HCT116 (cell line): ENCODE results near the gene MEGF8. TPM values are rescaled to one million over a fixed set of nuclear protein-coding genes. Genes with fewer than 3 reads are reported as not detected.

Experiments
- ATAC-seq: fragments of 200-7000 bp; cut with Tn5 transposase; 2 replicates; pipeline ENCODE4 v1.9.1; 2020; ENCODE audit warnings: mild to moderate bottlenecking, moderate library complexity
- BruUV-seq: library from RNA; stranded (reverse); fragments of 400-500 nt; replicated peaks from 2 replicates; lab custom pipeline; 2021; lab: Mats Ljungman, UMichigan
- CTCF ChIA-PET: fragments of 300-600 bp; sonication (Branson Sonifier 250); formaldehyde crosslinking; loops from one replicate; lab custom pipeline; 2021; ENCODE audit warnings: antibody characterized with exemption; lab: Charles Lee
- POLR2A ChIA-PET: fragments of 300-600, 350-600 bp; sonication (Branson Sonifier 250); formaldehyde crosslinking; loops from one replicate; lab custom pipeline; 2021; ENCODE audit warnings: antibody characterized with exemption; lab: Charles Lee
- RAD21 ChIA-PET, 2 experiments: fragments of 300-600 bp; sonication (Branson Sonifier 250); formaldehyde crosslinking; loops; one replicate each; lab custom pipeline; 2023; ENCODE audit warnings: low total read pairs in 2 of 2; ENCODE audit not compliant: uncharacterized antibody in 2 of 2, unreplicated experiment in 2 of 2, low non-redundant PET in 1 of 2; lab: Charles Lee
- DNase-seq: peaks from one replicate; pipeline ENCODE4 v3.0.0-alpha.2; 2010; ENCODE audit warnings: low read depth, low spot score
- H2AFZ ChIP-seq: fragments of 200-600 bp; shearing (Covaris generic), sonication (generic); 2 replicates; pipeline ENCODE4 v1.6.1; 2017; ENCODE audit warnings: low read depth, mixed run types, mixed read lengths, antibody characterized with exemption, low read length; ENCODE audit not compliant: poor library complexity, severe bottlenecking
- H3K27ac ChIP-seq: 2 replicates; pipeline ENCODE4 v1.5.1; 2012; ENCODE audit warnings: low read depth, low read length
- H3K27me3 ChIP-seq: fragments of 200-600 bp; sonication (generic); 2 replicates; pipeline ENCODE4 v1.6.1; 2016; ENCODE audit warnings: mixed run types, low read length, mixed read lengths; ENCODE audit not compliant: insufficient read depth
- H3K36me3 ChIP-seq, 2 experiments: fragments of 200-500 bp in 1 of 2; fragments of 200-600 bp in 1 of 2; sonication (Bioruptor generic) in 1 of 2; sonication (generic) in 1 of 2; 2 replicates each; pipeline versions ENCODE4 v1.5.1 to v1.6.1; 2014 to 2016; ENCODE audit warnings: low read length in 2 of 2, inconsistent platforms in 1 of 2, mixed read lengths in 1 of 2, mixed run types in 1 of 2; ENCODE audit not compliant: insufficient read depth in 2 of 2, control insufficient read depth in 1 of 2
- H3K4me1 ChIP-seq, 2 experiments: fragments of 200-600 bp in 1 of 2; sonication (generic) in 1 of 2; 2 replicates each; pipeline versions ENCODE4 v1.5.1 to v1.6.1; 2012 to 2017; ENCODE audit warnings: low read length in 2 of 2, inconsistent platforms in 1 of 2, mild to moderate bottlenecking in 1 of 2, mixed read lengths in 1 of 2, mixed run types in 1 of 2, moderate library complexity in 1 of 2; ENCODE audit not compliant: insufficient read depth in 2 of 2, control insufficient read depth in 1 of 2
- H3K4me2 ChIP-seq: fragments of 200-600 bp; sonication (generic); 2 replicates; pipeline ENCODE4 v1.6.1; 2017; ENCODE audit warnings: mixed run types, low read length, mixed read lengths
- H3K4me3 ChIP-seq, 2 experiments: fragments of 200-600 bp in 1 of 2; sonication (generic) in 1 of 2; replicated peaks in 1 of 2; 2 replicates each; pipeline ENCODE4 v1.5.1; 2011 to 2016; ENCODE audit warnings: low read length in 2 of 2, control low read depth in 1 of 2, low read depth in 1 of 2, mild to moderate bottlenecking in 1 of 2, mixed read lengths in 1 of 2, mixed run types in 1 of 2
- H3K79me2 ChIP-seq: fragments of 200-600 bp; sonication (generic); 2 replicates; pipeline ENCODE4 v1.6.1; 2017; ENCODE audit warnings: mild to moderate bottlenecking, mixed run types, low read length, moderate library complexity, mixed read lengths; ENCODE audit not compliant: insufficient read depth
- H3K9ac ChIP-seq: fragments of 200-600 bp; sonication (generic); 2 replicates; pipeline ENCODE4 v1.6.1; 2016; ENCODE audit warnings: low read length, mixed read lengths
- H3K9me2 ChIP-seq: fragments of 200-600 bp; sonication (generic), shearing (Covaris generic); 2 replicates; pipeline ENCODE4 v1.6.1; 2017; ENCODE audit warnings: mixed run types, mild to moderate bottlenecking, moderate library complexity; ENCODE audit not compliant: insufficient read depth
- H3K9me3 ChIP-seq, 2 experiments: fragments of 200-500 bp in 1 of 2; fragments of 200-600 bp in 1 of 2; sonication (Bioruptor generic) in 1 of 2; sonication (generic) in 1 of 2; 2 replicates each; pipeline ENCODE4 v1.6.1; 2014 to 2017; ENCODE audit warnings: low read length in 2 of 2, mixed read lengths in 2 of 2, inconsistent platforms in 1 of 2, low read depth in 1 of 2, mild to moderate bottlenecking in 1 of 2, mixed run types in 1 of 2, moderate library complexity in 1 of 2; ENCODE audit not compliant: control insufficient read depth in 1 of 2, insufficient read depth in 1 of 2
- H4K20me1 ChIP-seq: fragments of 200-600 bp; sonication (generic), shearing (Covaris generic); 2 replicates; pipeline ENCODE4 v1.6.1; 2017; ENCODE audit warnings: mixed run types, mild to moderate bottlenecking, moderate library complexity; ENCODE audit not compliant: insufficient read depth
- ATF3 ChIP-seq: IDR thresholded peaks from 2 replicates; pipeline ENCODE4 v1.6.1; 2012
- CEBPB ChIP-seq: IDR thresholded peaks from 2 replicates; pipeline ENCODE4 v1.6.1; 2012; ENCODE audit warnings: low read depth
- ELF1 ChIP-seq: IDR thresholded peaks from 2 replicates; pipeline ENCODE4 v1.6.1; 2012; ENCODE audit warnings: low read depth, borderline replicate concordance
- EZH2phosphoT487 ChIP-seq: fragments of 200-600 bp; IDR thresholded peaks from 2 replicates; pipeline ENCODE4 v1.6.1; 2018; ENCODE audit warnings: antibody characterized with exemption, borderline replicate concordance
- FOSL1 ChIP-seq: IDR thresholded peaks from 2 replicates; pipeline ENCODE4 v1.6.1; 2012; ENCODE audit warnings: low read depth
- JUND ChIP-seq: IDR thresholded peaks from 2 replicates; pipeline ENCODE4 v1.6.1; 2012
- POLR2A ChIP-seq: IDR thresholded peaks from 2 replicates; pipeline ENCODE4 v1.7.0; 2011; ENCODE audit warnings: borderline replicate concordance; ENCODE audit not compliant: insufficient read depth, insufficient read length; ENCODE audit errors: extremely low read depth
- POLR2AphosphoS5 ChIP-seq: IDR thresholded peaks from 2 replicates; pipeline ENCODE4 v1.6.1; 2011; ENCODE audit warnings: mild to moderate bottlenecking, low read depth, low read length, moderate library complexity
- TCF7L2 ChIP-seq: IDR thresholded peaks from 2 replicates; pipeline ENCODE4 v1.7.0; 2011; ENCODE audit warnings: borderline replicate concordance, inconsistent platforms; ENCODE audit not compliant: insufficient read depth, insufficient read length; ENCODE audit errors: extremely low read depth
- ZFX ChIP-seq: fragments of 450-650 bp; IDR thresholded peaks from 2 replicates; pipeline ENCODE4 v1.6.1; 2017
- intact Hi-C: fragments of 100-400 bp; cut with micrococcal nuclease; formaldehyde crosslinking; loops from 2 replicates; pipeline ENCODE4 v1.10.0; 2022
- total RNA-seq: library from RNA; stranded (reverse); gene quantifications from one replicate; pipeline ENCODE4 v1.2.1, GENCODE V29; 2021; ENCODE audit not compliant: unreplicated experiment
- TF ChIP-seq, protein P1 (sequence below): IDR thresholded peaks from 2 replicates; pipeline ENCODE4 v1.6.1; 2011; ENCODE audit warnings: mild to moderate bottlenecking, low read length, moderate library complexity; ENCODE audit not compliant: insufficient replicate concordance; ENCODE audit errors: extremely low read depth

Gene MEGF8
- total RNA-seq, 1 experiment from 2014 or later = 24.0 TPM

- Histone ChIP-seq H3K27me3 (no peaks in the 10 kb centered on the region), H3K9ac (peak overlapping the region; percentile 11; the same call in 1 of the 2 replicates), H3K27ac (peak overlapping the region; percentile 24; the same call in 1 of the 2 replicates), H3K9me2 (no peaks in the 10 kb centered on the region), H3K4me1 (peaks cover 29 to 53% of the 10 kb centered on the region in 2 experiments), H3K36me3 (peaks cover 9 to 21% of the 10 kb centered on the region in 2 experiments), H3K4me2 (peak overlapping the region; percentile 94; the same call in 1 of the 2 replicates), H4K20me1 (no peaks in the 10 kb centered on the region), H3K4me3 (no peak overlapping the region), H3K79me2 (peaks cover 18% of the 10 kb centered on the region; the same call in 1 of the 2 replicates), H3K9me3 (no peaks in the 10 kb centered on the region), H2AFZ (no peak overlapping the region)
- BruUV-seq = no TSS peak
- intact Hi-C loops = no loop called here
- RAD21 ChIA-PET = no interaction called here
- no peak for TF ChIP-seq TCF7L2
- TF ChIP-seq FOSL1 = no peak
- TF ChIP-seq, protein P1, sequence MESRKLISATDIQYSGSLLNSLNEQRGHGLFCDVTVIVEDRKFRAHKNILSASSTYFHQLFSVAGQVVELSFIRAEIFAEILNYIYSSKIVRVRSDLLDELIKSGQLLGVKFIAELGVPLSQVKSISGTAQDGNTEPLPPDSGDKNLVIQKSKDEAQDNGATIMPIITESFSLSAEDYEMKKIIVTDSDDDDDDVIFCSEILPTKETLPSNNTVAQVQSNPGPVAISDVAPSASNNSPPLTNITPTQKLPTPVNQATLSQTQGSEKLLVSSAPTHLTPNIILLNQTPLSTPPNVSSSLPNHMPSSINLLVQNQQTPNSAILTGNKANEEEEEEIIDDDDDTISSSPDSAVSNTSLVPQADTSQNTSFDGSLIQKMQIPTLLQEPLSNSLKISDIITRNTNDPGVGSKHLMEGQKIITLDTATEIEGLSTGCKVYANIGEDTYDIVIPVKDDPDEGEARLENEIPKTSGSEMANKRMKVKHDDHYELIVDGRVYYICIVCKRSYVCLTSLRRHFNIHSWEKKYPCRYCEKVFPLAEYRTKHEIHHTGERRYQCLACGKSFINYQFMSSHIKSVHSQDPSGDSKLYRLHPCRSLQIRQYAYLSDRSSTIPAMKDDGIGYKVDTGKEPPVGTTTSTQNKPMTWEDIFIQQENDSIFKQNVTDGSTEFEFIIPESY = no peak
- TF ChIP-seq EZH2phosphoT487 = no peak
- TF ChIP-seq POLR2A = no peak
- TF ChIP-seq ZFX = no peak
- no peak for TF ChIP-seq ELF1
- TF ChIP-seq POLR2AphosphoS5 = no peak
- TF ChIP-seq JUND = no peak
- no peak for TF ChIP-seq CEBPB
- TF ChIP-seq ATF3 = no peak
- CTCF ChIA-PET = no interaction called here
- DNase-seq = no peak
- POLR2A ChIA-PET = no interaction called here
- no peak for ATAC-seq
Measured at GRCh38 chr19:42285988-42286348, 39.5 kb upstream of the MEGF8 start.
